PC-3 (cell line): ENCODE data around the gene ATOSA. TPM values are rescaled to one million over a fixed set of nuclear protein-coding genes. Genes with fewer than 3 reads are reported as not detected.

ENCODE experiments used
- ATAC-seq: fragments of 200-7000 bp; cut with Tn5 transposase; 2 replicates; pipeline ENCODE4 v1.9.1; 2020; ENCODE audit warnings: mild to moderate bottlenecking, moderate library complexity
- BruUV-seq: library from RNA; stranded (reverse); fragments of 400-500 nt; replicated peaks from 2 replicates; lab custom pipeline; 2021; lab: Mats Ljungman, UMichigan
- CTCF ChIA-PET: fragments of 300-600 bp; sonication (Branson Sonifier 250); formaldehyde crosslinking; loops from one replicate; lab custom pipeline; 2022; ENCODE audit warnings: antibody characterized with exemption; lab: Charles Lee
- POLR2A ChIA-PET: fragments of 300-600 bp; sonication (Branson Sonifier 250); formaldehyde crosslinking; loops from one replicate; lab custom pipeline; 2022; ENCODE audit warnings: antibody characterized with exemption; ENCODE audit not compliant: unreplicated experiment; lab: Charles Lee
- DNase-seq: peaks from one replicate; pipeline ENCODE4 v3.0.0-alpha.2; 2015
- H2AFZ ChIP-seq: fragments of 300-600 bp; sonication (generic); 2 replicates; pipeline ENCODE4 v1.6.0; 2016; ENCODE audit warnings: antibody characterized with exemption, low read length
- H3F3A ChIP-seq: fragments of 300-600 bp; sonication (generic); one replicate; pipeline ENCODE4 v1.6.0; 2017; ENCODE audit warnings: antibody characterized with exemption, low read length, control low read depth, mild to moderate bottlenecking; ENCODE audit not compliant: unreplicated experiment
- H3K27ac ChIP-seq: fragments of 300-600 bp; sonication (generic); 2 replicates; pipeline ENCODE4 v1.5.1; 2016; ENCODE audit warnings: mild to moderate bottlenecking, low read length
- H3K27me3 ChIP-seq: fragments of 300-600 bp; sonication (generic); 2 replicates; pipeline ENCODE4 v1.6.1; 2016; ENCODE audit warnings: low read length, mixed read lengths
- H3K36me3 ChIP-seq: fragments of 300-600 bp; sonication (generic); 2 replicates; pipeline ENCODE4 v1.6.1; 2016; ENCODE audit warnings: low read depth, mixed run types, low read length, mixed read lengths
- H3K4me1 ChIP-seq: fragments of 300-600 bp; sonication (generic); 2 replicates; pipeline ENCODE4 v1.5.1; 2016; ENCODE audit warnings: low read length; ENCODE audit not compliant: insufficient read depth
- H3K4me2 ChIP-seq: fragments of 300-600 bp; sonication (generic); 2 replicates; pipeline ENCODE4 v1.6.0; 2016; ENCODE audit warnings: low read length
- H3K4me3 ChIP-seq: fragments of 300-600 bp; sonication (generic); 2 replicates; pipeline ENCODE4 v1.5.1; 2016; ENCODE audit warnings: mild to moderate bottlenecking, low read length, mixed read lengths
- H3K79me2 ChIP-seq: fragments of 300-600 bp; sonication (generic); 2 replicates; pipeline ENCODE4 v1.6.1; 2017; ENCODE audit warnings: low read length, mixed read lengths
- H3K9ac ChIP-seq: fragments of 300-600 bp; sonication (generic); 2 replicates; pipeline ENCODE4 v1.6.0; 2016; ENCODE audit warnings: mild to moderate bottlenecking, low read length
- H3K9me2 ChIP-seq: fragments of 300-600 bp; sonication (generic); replicated peaks from 2 replicates; pipeline ENCODE4 v1.6.1; 2016; ENCODE audit warnings: mixed run types, low read length, mixed read lengths
- H3K9me3 ChIP-seq: fragments of 300-600 bp; sonication (generic); 2 replicates; pipeline ENCODE4 v1.6.1; 2016; ENCODE audit warnings: low read length, mixed read lengths
- H4K20me1 ChIP-seq: fragments of 300-600 bp; sonication (generic); 2 replicates; pipeline ENCODE4 v1.6.1; 2016; ENCODE audit warnings: low read length, mixed read lengths
- CTCF ChIP-seq: fragments of 300-600 bp; sonication (generic); conservative IDR thresholded peaks from 2 replicates; pipeline ENCODE4 v1.5.1; 2017; ENCODE audit warnings: antibody characterized with exemption, low read depth, mild to moderate bottlenecking, low read length
- EZH2 ChIP-seq: fragments of 300-600 bp; sonication (generic); IDR thresholded peaks from one replicate; pipeline ENCODE4 v1.6.1; 2017; ENCODE audit warnings: antibody characterized with exemption, mild to moderate bottlenecking, low read length; ENCODE audit not compliant: unreplicated experiment
- EZH2phosphoT487 ChIP-seq: fragments of 300-600 bp; sonication (generic); IDR thresholded peaks from 2 replicates; pipeline ENCODE4 v1.6.1; 2018; ENCODE audit warnings: mild to moderate bottlenecking, antibody characterized with exemption, low read length, borderline replicate concordance
- intact Hi-C: fragments of 100-400 bp; cut with micrococcal nuclease; formaldehyde crosslinking; loops from 2 replicates; pipeline ENCODE4 v1.9.0; 2023
- total RNA-seq: library from RNA; depleted of rRNA; stranded (reverse); fragments of >200 nt; gene quantifications from 2 replicates; pipeline ENCODE4 v1.2.3, GENCODE V29; 2014

The ATOSA gene
- total RNA-seq, 1 experiment from 2014 or later, result 8.7 TPM

- ATAC-seq (peak; percentile 63), DNase-seq (peak; percentile 86)
- intact Hi-C loops, result loop anchor here (1.0 to 10.0 kb wide), 3 partner anchors 72 to 400 kb away; partner anchors contain the start of gene ARPP19
- Histone ChIP-seq H3K27ac (peak overlapping the region; percentile 75), H3K4me1 (peaks cover 67% of the 10 kb centered on the region), H3K4me3 (no peak overlapping the region), H3K27me3 (no peaks in the 10 kb centered on the region), H3K9me2 (no peaks in the 10 kb centered on the region), H3F3A (peaks cover 9% of the 10 kb centered on the region), H4K20me1 (no peaks in the 10 kb centered on the region), H2AFZ (no peak overlapping the region), H3K79me2 (no peaks in the 10 kb centered on the region), H3K9ac (0 out of 2 replicates have a peak overlapping the region, but pooled peaks have one; percentile 1), H3K36me3 (no peaks in the 10 kb centered on the region), H3K4me2 (peak overlapping the region; percentile 39), H3K9me3 (no peaks in the 10 kb centered on the region)
- BruUV-seq, result no TSS peak
- TF ChIP-seq CTCF (no peak), EZH2 (no peak), EZH2phosphoT487 (no peak)
- CTCF ChIA-PET, result no interaction called here
- POLR2A ChIA-PET, result no interaction called here
Measured at GRCh38 chr15:52657338-52657737, 21.9 kb downstream of the ATOSA start.

- no peak overlapping the region for H2AFZ ChIP-seq
- H3K9ac ChIP-seq, result no peak overlapping the region
- H3K9me2 ChIP-seq, result no peaks in the 10 kb centered on the region
- H3K4me2 ChIP-seq, result no peak overlapping the region
- ATAC-seq, result no peak
- H3K36me3 ChIP-seq, result no peaks in the 10 kb centered on the region
- peak overlapping the region; percentile 75 for H3K27ac ChIP-seq
- CTCF ChIA-PET, result no interaction called here
- intact Hi-C loops, result loop anchor here (5.0 to 10.0 kb wide), 2 partner anchors 92 to 399 kb away; partner anchors contain the start of gene ARPP19
- H3K79me2 ChIP-seq, result no peaks in the 10 kb centered on the region
- H3K9me3 ChIP-seq, result no peaks in the 10 kb centered on the region
- no TSS peak for BruUV-seq
- POLR2A ChIA-PET, result no interaction called here
- peaks cover 9% of the 10 kb centered on the region for H3F3A ChIP-seq
- DNase-seq, result no peak
- peaks cover 76% of the 10 kb centered on the region for H3K4me1 ChIP-seq
- TF ChIP-seq EZH2, result no peak
- TF ChIP-seq EZH2phosphoT487, result no peak
- no peak for TF ChIP-seq CTCF
- H3K27me3 ChIP-seq, result no peaks in the 10 kb centered on the region
- no peak overlapping the region for H3K4me3 ChIP-seq
- no peaks in the 10 kb centered on the region for H4K20me1 ChIP-seq
Measured at GRCh38 chr15:52656412-52656811, 22.8 kb downstream of the ATOSA start.

DNA sequence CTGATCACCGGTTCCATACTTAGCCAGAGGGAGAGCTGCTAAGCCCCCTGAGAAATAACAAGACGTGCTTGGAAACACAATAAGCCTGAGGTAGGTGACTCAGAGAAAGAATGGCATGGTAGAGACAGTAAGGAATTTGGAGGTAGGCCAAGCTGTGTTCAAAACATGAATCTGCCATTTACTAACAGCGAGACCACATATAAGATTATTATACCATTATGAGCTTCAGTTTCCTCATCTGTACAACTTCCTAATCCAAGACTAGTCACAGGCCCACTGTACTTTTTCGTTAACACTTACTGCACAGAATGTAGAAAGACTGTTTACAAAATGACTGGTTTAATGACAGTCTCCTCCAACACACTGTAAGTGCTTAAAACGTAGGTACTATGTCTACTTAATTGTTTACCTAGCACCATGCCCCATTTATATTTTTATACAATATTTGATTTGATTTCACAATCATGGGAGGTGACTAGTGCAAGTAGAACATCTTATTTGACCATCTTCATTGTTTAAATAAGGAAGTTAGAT lies 25.7 kb downstream of the ATOSA start:
- DNase-seq (peak; percentile 83), ATAC-seq (peak; percentile 44)
- Histone ChIP-seq H3K79me2 (no peaks in the 10 kb centered on the region), H3K4me2 (peak overlapping the region; percentile 86), H3K4me3 (peak overlapping the region; percentile 62; the same call in 1 of the 2 replicates), H3K27ac (peak overlapping the region; percentile 95), H3F3A (peaks cover 9% of the 10 kb centered on the region), H3K9ac (peak overlapping the region; percentile 67), H3K9me3 (no peaks in the 10 kb centered on the region), H3K4me1 (peaks cover 69% of the 10 kb centered on the region), H3K9me2 (no peaks in the 10 kb centered on the region), H3K27me3 (no peaks in the 10 kb centered on the region), H4K20me1 (no peaks in the 10 kb centered on the region), H2AFZ (peak overlapping the region; percentile 4; the same call in 1 of the 2 replicates), H3K36me3 (no peaks in the 10 kb centered on the region)
- BruUV-seq, result no TSS peak
- ChIA-PET POLR2A (no interaction called here), CTCF (interaction anchor here (0.6 kb wide), 1 partner anchor 469 kb away, joined by 3 read pairs; no protein-coding TSS in a partner anchor)
- TF ChIP-seq CTCF (no peak), EZH2phosphoT487 (no peak), EZH2 (no peak)
- intact Hi-C loops, result loop anchor here (1.0 to 10.0 kb wide), 4 partner anchors 25 to 322 kb away; partner anchors contain the start of genes ARPP19 and ATOSA
